ENCODE measurements around the gene SH3GL3. TPM values are rescaled to one million over a fixed set of nuclear protein-coding genes. Genes with fewer than 3 reads are reported as not detected.

The SH3GL3 gene
- total RNA-seq, 2 experiments from 2014 or later = not detected

GRCh38 chr15:83474578-83474977 is 27.4 kb downstream of the SH3GL3 start:
- DNase-seq = no peak
- CTCF ChIA-PET = no interaction called here
- Mint-ChIP-seq H3K27ac (no peak overlapping the region), H3K36me3 (no peaks in the 10 kb centered on the region), H3K4me3 (no peak overlapping the region), H3K27me3 (peaks cover 3% of the 10 kb centered on the region), H3K4me1 (no peaks in the 10 kb centered on the region), H3K9me3 (ENCODE audit: low read depth) (no peaks in the 10 kb centered on the region)
- ATAC-seq = no peak

- CTCF ChIA-PET = no interaction called here
These were observed 28.4 kb downstream of the SH3GL3 start for GRCh38 chr15:83475551-83475950.

GRCh38 chr15:83476066-83476465 is 28.9 kb downstream of the SH3GL3 start:
- no peak overlapping the region for H3K27ac Mint-ChIP-seq
- ATAC-seq = no peak

More at GRCh38 chr15:83475551-83475950, 28.4 kb downstream of the SH3GL3 start:
- Mint-ChIP-seq H3K27ac (no peak overlapping the region), H3K4me3 (no peak overlapping the region), H3K9me3 (ENCODE audit: low read depth) (no peaks in the 10 kb centered on the region), H3K27me3 (no peaks in the 10 kb centered on the region), H3K36me3 (no peaks in the 10 kb centered on the region), H3K4me1 (no peaks in the 10 kb centered on the region)
- DNase-seq (no peak), ATAC-seq (no peak)

GRCh38 chr15:83476708-83477107 is 29.6 kb downstream of the SH3GL3 start:
- Mint-ChIP-seq H3K4me1 (no peaks in the 10 kb centered on the region), H3K27me3 (no peaks in the 10 kb centered on the region), H3K27ac (no peak overlapping the region), H3K36me3 (no peaks in the 10 kb centered on the region), H3K4me3 (no peak overlapping the region), H3K9me3 (ENCODE audit: low read depth) (no peaks in the 10 kb centered on the region)
- ATAC-seq (no peak), DNase-seq (no peak)
- CTCF ChIA-PET = no interaction called here

More at GRCh38 chr15:83476066-83476465, 28.9 kb downstream of the SH3GL3 start:
- DNase-seq = no peak
- Mint-ChIP-seq H3K4me3 (no peak overlapping the region), H3K36me3 (no peaks in the 10 kb centered on the region), H3K27me3 (no peaks in the 10 kb centered on the region), H3K4me1 (no peaks in the 10 kb centered on the region), H3K9me3 (ENCODE audit: low read depth) (no peaks in the 10 kb centered on the region)
- CTCF ChIA-PET = no interaction called here

GRCh38 chr15:83477172-83477807 is 30.1 kb downstream of the SH3GL3 start:
- ATAC-seq (no peak), DNase-seq (no peak)
- CTCF ChIA-PET = no interaction called here
- Mint-ChIP-seq H3K4me1 (no peaks in the 10 kb centered on the region), H3K4me3 (no peak overlapping the region), H3K9me3 (ENCODE audit: low read depth) (no peaks in the 10 kb centered on the region), H3K27ac (no peak overlapping the region), H3K36me3 (no peaks in the 10 kb centered on the region), H3K27me3 (no peaks in the 10 kb centered on the region)

- CTCF ChIA-PET = no interaction called here
- H3K9me3 Mint-ChIP-seq (ENCODE audit: low read depth) = peaks cover 2% of the 10 kb centered on the region
- DNase-seq (no peak), ATAC-seq (no peak)
- H3K4me1 Mint-ChIP-seq = no peaks in the 10 kb centered on the region
- H3K27me3 Mint-ChIP-seq = no peaks in the 10 kb centered on the region
- H3K4me3 Mint-ChIP-seq = no peak overlapping the region
- H3K27ac Mint-ChIP-seq = no peak overlapping the region
- H3K36me3 Mint-ChIP-seq = no peaks in the 10 kb centered on the region
These were observed 30.8 kb downstream of the SH3GL3 start for GRCh38 chr15:83477808-83478537.

- Mint-ChIP-seq H3K27ac (no peak overlapping the region), H3K4me3 (no peak overlapping the region), H3K27me3 (no peaks in the 10 kb centered on the region), H3K36me3 (no peaks in the 10 kb centered on the region), H3K9me3 (ENCODE audit: low read depth) (peaks cover 8% of the 10 kb centered on the region), H3K4me1 (no peaks in the 10 kb centered on the region)
- DNase-seq = no peak
- CTCF ChIA-PET = no interaction called here
- ATAC-seq = no peak
These were observed 36.5 kb downstream of the SH3GL3 start for GRCh38 chr15:83483612-83484011.

GRCh38 chr15:83484636-83485035 is 37.5 kb downstream of the SH3GL3 start:
- H3K27ac Mint-ChIP-seq = no peak overlapping the region
- ATAC-seq (no peak), DNase-seq (no peak)
- H3K9me3 Mint-ChIP-seq (ENCODE audit: low read depth) = peaks cover 8% of the 10 kb centered on the region
- no peak overlapping the region for H3K4me3 Mint-ChIP-seq
- H3K36me3 Mint-ChIP-seq = no peaks in the 10 kb centered on the region
- H3K27me3 Mint-ChIP-seq = no peaks in the 10 kb centered on the region
- H3K4me1 Mint-ChIP-seq = no peaks in the 10 kb centered on the region
- CTCF ChIA-PET = no interaction called here

GRCh38 chr15:83486363-83486762 is 39.2 kb downstream of the SH3GL3 start:
- no peak for DNase-seq
- CTCF ChIA-PET = no interaction called here
- H3K4me3 Mint-ChIP-seq = no peak overlapping the region
- no peaks in the 10 kb centered on the region for H3K27me3 Mint-ChIP-seq
- H3K9me3 Mint-ChIP-seq (ENCODE audit: low read depth) = peaks cover 8% of the 10 kb centered on the region
- no peaks in the 10 kb centered on the region for H3K4me1 Mint-ChIP-seq
- no peaks in the 10 kb centered on the region for H3K36me3 Mint-ChIP-seq
- H3K27ac Mint-ChIP-seq = no peak overlapping the region
- ATAC-seq = no peak

- Mint-ChIP-seq H3K4me1 (no peaks in the 10 kb centered on the region), H3K27me3 (no peaks in the 10 kb centered on the region), H3K4me3 (no peak overlapping the region), H3K9me3 (ENCODE audit: low read depth) (peaks cover 8% of the 10 kb centered on the region), H3K36me3 (no peaks in the 10 kb centered on the region), H3K27ac (no peak overlapping the region)
- ATAC-seq (no peak), DNase-seq (no peak)
- CTCF ChIA-PET = no interaction called here
These were observed 40.4 kb downstream of the SH3GL3 start for GRCh38 chr15:83487519-83487918.

- Mint-ChIP-seq H3K27ac (no peak overlapping the region), H3K4me1 (no peaks in the 10 kb centered on the region), H3K27me3 (no peaks in the 10 kb centered on the region), H3K4me3 (no peak overlapping the region), H3K36me3 (no peaks in the 10 kb centered on the region), H3K9me3 (ENCODE audit: low read depth) (peaks cover 4% of the 10 kb centered on the region)
- CTCF ChIA-PET = no interaction called here
- DNase-seq (no peak), ATAC-seq (no peak)
These were observed 42.5 kb downstream of the SH3GL3 start for GRCh38 chr15:83489690-83490089.

- no peaks in the 10 kb centered on the region for H3K4me1 Mint-ChIP-seq
- no peak for DNase-seq
- CTCF ChIA-PET = no interaction called here
- H3K36me3 Mint-ChIP-seq = no peaks in the 10 kb centered on the region
- H3K27ac Mint-ChIP-seq = no peak overlapping the region
- H3K9me3 Mint-ChIP-seq (ENCODE audit: low read depth) = peaks cover 4% of the 10 kb centered on the region
- no peaks in the 10 kb centered on the region for H3K27me3 Mint-ChIP-seq
- H3K4me3 Mint-ChIP-seq = no peak overlapping the region
- ATAC-seq = no peak
These were observed 44.3 kb downstream of the SH3GL3 start for GRCh38 chr15:83491486-83491885.

GRCh38 chr15:83496766-83497165 is 49.6 kb downstream of the SH3GL3 start:
- H3K4me1 Mint-ChIP-seq = no peaks in the 10 kb centered on the region
- CTCF ChIA-PET = no interaction called here
- H3K27ac Mint-ChIP-seq = no peak overlapping the region
- no peaks in the 10 kb centered on the region for H3K36me3 Mint-ChIP-seq
- H3K27me3 Mint-ChIP-seq = no peaks in the 10 kb centered on the region
- ATAC-seq = no peak
- no peak overlapping the region for H3K4me3 Mint-ChIP-seq
- no peak for DNase-seq
- peaks cover 5% of the 10 kb centered on the region for H3K9me3 Mint-ChIP-seq (ENCODE audit: low read depth)

- no peak for ATAC-seq
- H3K27me3 Mint-ChIP-seq = no peaks in the 10 kb centered on the region
- no peaks in the 10 kb centered on the region for H3K4me1 Mint-ChIP-seq
- H3K9me3 Mint-ChIP-seq (ENCODE audit: low read depth) = peaks cover 5% of the 10 kb centered on the region
- no peaks in the 10 kb centered on the region for H3K36me3 Mint-ChIP-seq
- no peak for DNase-seq
- no peak overlapping the region for H3K4me3 Mint-ChIP-seq
- CTCF ChIA-PET = no interaction called here
- H3K27ac Mint-ChIP-seq = no peak overlapping the region
These were observed 51.2 kb downstream of the SH3GL3 start for GRCh38 chr15:83498374-83498773.

All from activated CD8-positive, alpha-beta memory T cell treated with anti-CD3 and anti-CD28 coated beads, Interleukin-2, amount 10 ng/mL, durations not matched to agents 7 days and 5 days (primary cell).